Measurements from ENCODE around the gene GAL3ST2.
"Not testable (repeated sequence)": the region's sequence is repeated elsewhere in the genome, so short reads cannot be mapped to it uniquely, and the experiment has no call there.

Gene GAL3ST2

DNA sequence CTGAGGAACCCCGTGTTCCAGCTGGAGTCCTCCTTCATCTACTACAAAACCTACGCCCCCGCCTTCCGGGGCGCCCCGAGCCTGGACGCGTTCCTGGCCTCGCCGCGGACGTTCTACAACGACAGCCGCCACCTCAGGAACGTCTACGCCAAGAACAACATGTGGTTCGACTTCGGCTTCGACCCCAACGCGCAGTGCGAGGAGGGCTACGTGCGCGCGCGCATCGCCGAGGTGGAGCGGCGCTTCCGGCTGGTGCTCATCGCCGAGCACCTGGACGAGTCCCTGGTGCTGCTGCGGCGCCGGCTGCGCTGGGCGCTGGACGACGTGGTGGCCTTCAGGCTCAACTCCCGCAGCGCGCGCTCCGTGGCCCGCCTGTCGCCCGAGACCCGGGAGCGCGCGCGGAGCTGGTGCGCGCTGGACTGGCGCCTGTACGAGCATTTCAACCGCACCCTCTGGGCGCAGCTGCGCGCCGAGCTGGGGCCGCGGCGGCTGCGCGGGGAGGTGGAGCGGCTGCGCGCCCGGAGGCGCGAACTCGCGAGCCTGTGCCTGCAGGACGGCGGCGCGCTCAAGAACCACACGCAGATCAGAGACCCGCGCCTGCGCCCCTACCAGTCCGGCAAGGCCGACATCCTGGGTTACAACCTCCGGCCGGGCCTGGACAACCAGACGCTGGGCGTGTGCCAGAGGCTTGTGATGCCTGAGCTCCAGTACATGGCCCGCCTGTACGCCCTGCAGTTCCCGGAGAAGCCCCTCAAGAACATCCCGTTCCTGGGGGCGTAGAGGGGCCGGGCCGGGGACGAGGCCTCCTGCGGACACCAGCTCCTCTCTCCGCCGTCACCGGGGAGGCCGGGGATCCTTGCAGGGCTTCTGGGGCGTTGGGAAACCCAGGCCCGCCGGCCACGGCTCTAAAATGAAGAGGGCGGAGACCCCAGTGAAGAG, 27.0 kb downstream of the GAL3ST2 start:
- H3K4me3 ChIP-seq, result peak overlapping the region; percentile 27 to 58 (median 37)
- peak overlapping the region in 6 of 21 experiments; percentile 9 to 73 (median 43) for H3K27ac ChIP-seq

DNA sequence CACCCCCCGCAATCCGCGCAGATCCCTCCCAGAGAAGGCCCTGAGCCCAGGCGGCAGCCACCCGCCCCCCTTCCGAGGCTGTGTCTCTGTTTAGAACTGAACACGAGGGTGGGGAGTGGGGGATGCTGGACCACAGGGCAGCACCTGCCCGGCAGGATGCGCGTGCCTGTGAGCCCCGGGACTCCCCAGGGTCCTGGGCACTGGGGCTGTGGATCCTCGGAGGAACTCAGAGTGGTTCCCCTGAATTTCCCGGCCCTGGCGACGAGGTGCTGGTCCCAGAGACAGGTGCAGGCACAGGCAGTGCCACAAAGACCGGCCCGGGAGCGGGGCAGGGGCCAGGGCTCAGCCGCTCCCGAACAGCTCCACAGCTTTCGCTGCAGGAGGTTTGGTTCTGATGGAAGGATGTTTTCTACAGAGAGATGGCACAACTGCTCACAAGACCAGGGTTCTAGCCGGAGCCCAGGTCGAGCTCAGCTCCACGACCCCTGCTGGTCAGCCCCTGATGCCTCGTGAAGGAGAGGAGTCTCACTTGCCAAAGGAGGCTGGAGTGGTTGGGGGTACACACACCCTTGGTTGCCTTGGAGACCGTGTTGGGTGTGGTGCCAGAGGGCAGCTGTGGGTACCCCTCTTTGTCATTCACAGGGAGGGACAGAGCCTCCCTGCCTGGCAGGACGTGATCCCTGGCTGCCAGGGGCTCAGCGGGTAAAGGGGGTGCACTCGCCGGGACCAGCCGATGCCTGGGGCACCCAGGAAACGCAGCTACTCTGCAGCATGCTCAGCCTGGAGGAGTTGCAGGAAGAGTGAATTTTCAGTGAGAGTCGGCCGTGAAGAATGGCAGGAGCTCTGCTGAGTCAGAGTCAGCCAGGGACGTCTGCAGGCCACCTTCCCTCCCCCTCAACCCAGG, 28.0 kb downstream of the GAL3ST2 start:
- Histone ChIP-seq H3K27ac (peak overlapping the region in 4 of 21 experiments; percentile 9 to 73 (median 36)), H3K4me3 (peak overlapping the region; percentile 27 to 58 (median 37))

DNA sequence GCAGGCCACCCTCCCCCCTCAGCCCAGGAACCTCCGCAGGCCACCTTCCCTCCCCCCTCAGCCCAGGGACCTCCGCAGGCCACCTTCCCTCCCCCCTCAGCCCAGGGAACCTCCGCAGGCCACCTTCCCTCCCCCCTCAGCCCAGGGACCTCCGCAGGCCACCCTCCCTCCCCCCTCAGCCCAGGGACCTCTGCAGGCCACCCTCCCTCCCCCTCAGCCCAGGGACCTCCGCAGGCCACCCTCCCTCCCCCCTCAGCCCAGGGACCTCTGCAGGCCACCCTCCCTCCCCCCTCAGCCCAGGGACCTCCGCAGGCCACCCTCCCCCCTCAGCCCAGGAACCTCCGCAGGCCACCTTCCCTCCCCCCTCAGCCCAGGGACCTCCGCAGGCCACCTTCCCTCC, 29.6 kb downstream of the GAL3ST2 start:
- not testable (repeated sequence) for H3K27ac ChIP-seq, H3K4me3 ChIP-seq

DNA sequence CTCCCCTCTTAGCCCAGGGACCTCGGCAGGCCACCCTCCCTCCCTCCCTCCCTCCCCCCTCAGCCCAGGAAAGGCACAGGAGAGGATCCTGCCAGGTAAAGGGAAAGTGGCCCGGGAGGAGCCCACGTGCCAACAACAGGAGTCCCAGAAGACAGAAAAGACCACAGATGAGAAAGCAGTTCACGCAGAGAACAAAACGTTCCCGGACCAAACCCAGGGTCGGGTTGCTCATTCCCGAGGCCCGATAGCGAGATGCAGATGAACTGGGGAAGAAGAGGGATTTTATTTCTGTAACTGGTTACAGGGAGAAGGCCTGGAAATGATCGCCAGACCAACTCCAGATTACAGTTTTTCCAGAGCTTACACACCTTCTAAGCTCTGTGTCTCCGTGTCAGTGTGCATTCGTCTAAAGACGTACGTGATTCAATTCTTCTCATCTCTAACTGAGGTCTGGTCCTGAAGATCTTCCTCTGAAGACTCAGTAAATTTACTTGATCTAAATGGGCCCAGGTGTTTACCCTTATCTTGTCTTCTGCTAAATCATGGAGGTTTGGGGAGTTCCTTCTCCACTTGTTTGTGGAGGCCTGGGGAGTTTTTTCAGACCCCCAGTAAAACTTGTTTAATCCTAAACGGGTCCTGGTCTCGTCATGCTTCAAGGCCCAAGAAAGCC, 31.6 kb downstream of the GAL3ST2 start:
- Histone ChIP-seq H3K27ac (no peak overlapping the region), H3K4me3 (no peak overlapping the region)

DNA sequence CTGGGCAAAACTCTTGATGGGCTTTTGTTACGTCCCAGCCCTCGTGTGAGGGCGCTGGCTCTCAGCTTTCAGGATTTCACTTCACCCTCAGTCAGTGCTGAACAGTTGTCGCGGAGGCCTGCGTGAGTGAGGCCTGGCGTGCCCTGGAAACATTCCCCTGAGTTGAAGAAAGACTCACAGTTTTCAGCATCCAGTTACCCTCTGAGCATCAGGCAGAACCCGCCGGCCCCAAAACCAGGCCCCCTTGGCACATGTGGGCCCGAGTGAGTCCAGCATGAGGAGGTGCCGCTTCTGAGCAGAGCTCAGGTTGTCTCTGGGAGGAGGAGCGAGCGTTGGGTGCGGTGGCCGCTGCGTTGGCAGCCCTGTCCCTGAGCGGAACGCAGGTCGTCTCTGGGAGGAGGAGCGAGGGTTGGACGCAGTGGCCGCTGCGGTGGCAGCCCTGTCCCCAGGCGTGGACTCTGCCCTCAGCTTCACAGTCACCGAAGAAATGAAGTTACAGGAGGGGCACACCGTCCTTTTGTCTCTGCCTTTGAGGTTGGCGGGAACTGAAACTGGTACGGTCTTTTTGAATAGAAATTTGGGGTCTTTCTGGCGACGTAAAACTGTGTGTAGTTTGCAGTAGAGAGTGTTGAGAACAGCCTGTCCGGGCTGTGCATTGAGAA, 32.2 kb downstream of the GAL3ST2 start, which contains the start of gene NEU4:
TSS of gene NEU4 (plus strand) at position 473 of the 662 bp plus-strand sequence. CDS start 5,292 bp downstream, outside the sequence.
- H3K27ac ChIP-seq, result no peak within 1 kb of the TSS

DNA sequence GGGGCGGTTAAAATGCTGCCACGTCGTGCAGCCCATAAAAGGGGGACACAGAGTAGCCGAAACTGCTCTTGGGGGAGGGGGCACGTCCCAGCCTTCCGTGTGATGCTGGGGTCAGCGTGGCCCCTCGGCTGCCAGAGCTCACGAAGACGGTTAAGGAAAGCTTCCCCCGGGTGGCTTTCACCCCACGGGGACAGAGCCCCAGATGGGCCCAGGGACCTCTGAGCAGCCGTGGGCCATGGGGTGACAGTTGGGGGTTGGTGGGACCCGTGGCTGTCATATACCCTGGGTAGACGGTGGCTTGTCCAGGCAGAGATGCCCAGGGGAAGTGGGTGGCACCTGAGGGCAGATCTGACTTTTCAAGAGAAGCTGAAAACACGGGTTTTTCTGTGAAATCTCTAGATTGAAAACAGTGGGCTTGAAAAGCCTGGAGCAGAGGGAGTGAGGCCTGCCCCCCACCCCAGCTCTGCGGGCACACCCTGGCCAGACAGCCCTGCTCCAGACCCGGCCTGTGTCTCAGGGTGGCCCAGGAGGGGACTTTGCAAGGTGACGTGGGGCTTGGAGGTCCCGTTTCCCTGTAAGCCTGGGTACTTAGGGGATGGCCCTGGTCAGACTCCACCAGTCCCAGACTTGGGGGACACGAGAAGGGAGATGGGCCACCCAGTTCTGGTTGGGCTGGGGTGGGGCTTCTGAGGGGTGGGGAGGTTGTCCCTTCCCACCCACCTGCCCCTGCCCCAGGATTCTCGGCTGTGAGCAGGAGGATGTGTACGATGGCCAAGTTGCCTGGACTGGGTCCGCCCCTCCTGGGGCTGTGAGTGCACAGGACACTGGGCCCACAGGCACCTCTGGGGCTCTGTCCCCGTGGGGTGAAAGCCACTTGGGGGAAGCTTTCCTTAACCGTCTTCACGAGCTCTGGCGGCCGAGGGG, 33.0 kb downstream of the GAL3ST2 start:
- Histone ChIP-seq H3K27ac (no peak overlapping the region), H3K4me3 (no peak overlapping the region)

More for the DNA sequence above, 32.2 kb downstream of the GAL3ST2 start, which contains the start of gene NEU4:
- H3K4me3 ChIP-seq, result no peak within 1 kb of the TSS

DNA sequence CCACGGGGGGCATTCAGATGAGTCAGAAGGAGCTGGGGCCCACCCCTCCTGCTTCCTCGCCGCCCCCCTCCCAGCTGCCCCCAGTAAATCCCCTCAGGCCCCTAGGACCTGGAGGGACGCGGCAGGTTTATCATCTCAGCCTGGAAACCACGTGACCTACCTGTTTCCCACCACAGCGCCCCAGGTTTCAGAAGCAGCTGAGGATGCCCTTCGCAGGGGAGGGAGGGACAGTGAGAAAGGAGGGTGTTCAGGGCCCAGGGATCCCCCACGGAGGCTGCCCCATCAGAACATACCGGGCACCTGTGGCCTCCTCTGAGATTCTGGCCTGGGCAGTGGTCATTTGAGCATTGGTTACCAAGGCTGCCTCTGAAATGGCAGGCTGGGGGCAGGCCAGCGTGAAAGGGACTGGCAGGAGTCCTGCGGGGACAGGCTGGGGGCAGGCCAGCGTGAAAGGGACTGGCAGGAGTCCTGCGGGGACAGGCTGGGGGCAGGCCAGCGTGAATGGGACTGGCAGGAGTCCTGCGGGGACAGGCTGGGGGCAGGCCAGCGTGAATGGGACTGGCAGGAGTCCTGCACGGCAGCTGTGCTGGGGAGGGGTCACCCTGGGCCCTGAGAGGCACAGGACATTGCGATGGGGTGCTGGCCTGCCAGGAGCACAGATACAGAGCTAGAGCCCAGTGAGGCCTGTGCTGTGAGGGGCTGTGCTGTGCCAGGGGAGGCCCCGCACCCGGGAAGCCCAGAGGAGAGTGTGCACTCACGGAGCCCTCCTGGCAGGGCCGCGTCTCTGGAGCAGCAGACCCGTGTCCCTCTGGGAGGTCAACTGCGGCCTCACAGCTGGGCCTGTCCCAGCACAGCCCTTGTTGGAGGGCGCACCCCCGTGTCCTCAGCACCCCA, 33.9 kb downstream of the GAL3ST2 start:
- Histone ChIP-seq H3K4me3 (no peak overlapping the region), H3K27ac (no peak overlapping the region)

DNA sequence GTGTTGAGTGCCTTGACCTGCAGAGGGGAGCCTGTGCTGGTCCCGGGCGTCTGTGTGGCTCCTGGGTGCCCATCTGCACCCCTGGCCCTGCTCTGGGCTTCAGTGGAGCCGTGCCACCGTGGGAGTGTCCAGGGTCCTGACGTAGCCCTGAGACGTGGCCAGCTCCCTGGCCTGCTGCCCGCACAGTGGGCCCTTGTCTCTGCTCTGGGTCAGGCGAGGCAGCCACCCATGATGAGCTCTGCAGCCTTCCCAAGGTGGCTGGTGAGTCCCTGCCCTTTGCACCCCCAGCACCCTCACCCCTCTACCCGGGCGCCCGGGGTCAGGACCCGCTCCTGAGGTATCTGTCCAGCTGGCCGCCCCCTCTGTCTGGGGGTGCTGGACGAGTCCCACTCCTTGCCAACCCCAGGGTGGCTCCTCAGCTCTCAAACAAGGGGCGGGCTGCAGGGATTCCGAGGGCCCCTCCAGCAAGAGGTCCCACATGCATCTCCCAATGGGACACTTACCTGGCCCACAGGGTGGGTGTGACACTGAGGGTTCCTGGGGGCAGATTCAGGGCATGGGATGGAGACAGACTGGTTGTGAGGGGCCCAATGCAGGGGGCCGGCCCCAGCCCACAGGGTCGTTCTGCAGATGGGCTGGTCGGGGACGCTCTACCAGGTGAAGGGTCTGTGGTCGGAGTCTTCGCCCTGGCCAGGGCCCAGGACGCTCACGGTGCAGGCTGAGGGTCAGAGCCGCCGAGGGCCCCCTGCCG, 34.8 kb downstream of the GAL3ST2 start:
- no peak overlapping the region for H3K27ac ChIP-seq
- H3K4me3 ChIP-seq, result no peak overlapping the region

DNA sequence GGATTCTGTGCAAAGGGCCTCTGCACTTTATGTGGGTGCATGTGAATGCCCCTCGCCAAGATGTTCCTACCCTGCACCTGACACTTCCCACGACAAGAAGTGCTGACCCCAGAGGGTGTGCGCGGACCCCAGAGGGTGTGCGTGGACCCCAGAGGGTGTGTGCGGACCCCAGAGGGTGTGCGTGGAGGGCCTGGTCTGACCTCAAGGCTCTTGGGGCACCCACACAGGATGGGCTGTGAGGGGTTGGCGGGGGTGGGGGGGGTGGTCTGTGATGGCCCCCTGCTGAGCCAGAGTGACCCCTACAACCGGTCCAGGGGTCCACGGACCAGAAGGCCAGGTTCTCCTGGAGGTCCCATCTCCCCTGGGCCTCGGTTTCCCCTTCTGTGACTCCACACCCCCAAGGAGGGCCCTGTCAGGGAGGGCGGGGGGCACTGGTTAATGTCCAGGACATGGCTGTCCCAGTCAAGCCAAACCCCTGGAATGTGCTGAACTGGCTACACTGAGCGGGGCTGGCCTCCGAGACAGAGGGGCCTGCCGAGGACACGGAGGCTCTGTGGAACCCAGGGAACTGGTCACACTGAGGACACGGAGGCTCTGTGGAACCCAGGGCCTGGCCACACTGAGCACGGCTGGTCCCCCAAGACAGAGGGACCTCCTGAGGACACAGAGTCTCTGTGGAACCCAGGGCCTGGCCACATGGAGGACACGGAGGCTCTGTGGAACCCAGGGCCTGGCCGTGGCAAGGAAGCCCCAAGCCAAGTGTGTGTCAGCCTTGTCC, 35.5 kb downstream of the GAL3ST2 start:
- Histone ChIP-seq H3K4me3 (no peak overlapping the region), H3K27ac (no peak overlapping the region)

DNA sequence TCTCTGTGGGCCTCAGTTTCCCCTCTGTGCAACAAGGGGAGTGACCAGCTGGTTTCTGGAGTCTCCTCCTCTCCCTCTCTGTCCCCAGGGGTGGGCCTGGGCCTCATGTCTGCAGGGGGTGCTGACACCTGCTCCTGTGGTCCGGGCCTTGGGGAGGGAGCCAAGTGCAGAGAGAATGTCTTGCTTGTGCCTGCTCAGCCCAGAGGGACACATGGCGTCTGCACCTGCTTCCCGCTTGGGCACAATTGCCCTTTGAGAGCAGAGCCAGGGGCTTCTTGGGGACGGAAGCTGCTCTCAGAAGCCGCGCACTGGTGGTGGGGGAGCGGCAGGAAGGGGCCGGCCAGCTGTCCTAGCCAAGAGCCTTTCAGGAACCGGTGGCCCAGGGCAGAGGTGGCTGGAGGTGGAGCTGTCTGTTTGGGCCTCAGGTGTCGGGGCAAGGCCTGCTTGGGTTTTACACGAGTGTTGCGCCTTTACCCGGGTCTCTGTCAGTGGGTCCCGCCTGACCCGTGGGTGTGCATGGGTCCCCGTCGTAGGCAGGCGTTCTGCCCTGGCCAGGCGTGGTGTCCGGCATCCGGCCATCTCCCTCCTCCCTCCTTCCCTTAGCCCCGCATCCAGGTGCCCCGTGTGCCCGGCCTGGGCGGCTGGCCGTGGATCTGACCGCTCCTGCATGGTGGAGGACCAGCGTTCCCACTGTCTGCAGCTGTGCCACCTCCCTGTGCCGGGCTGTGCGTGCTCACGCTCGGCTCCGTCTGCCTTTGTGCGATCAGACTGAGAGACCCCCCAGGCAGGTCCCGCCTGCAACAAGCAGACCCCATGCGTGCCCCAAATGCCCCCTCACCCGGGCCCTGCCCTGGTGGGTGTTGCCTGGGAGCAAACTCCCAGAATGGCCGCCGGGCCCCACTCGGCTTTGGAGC, 36.4 kb downstream of the GAL3ST2 start:
- H3K4me3 ChIP-seq, result no peak overlapping the region
- H3K27ac ChIP-seq, result no peak overlapping the region

DNA sequence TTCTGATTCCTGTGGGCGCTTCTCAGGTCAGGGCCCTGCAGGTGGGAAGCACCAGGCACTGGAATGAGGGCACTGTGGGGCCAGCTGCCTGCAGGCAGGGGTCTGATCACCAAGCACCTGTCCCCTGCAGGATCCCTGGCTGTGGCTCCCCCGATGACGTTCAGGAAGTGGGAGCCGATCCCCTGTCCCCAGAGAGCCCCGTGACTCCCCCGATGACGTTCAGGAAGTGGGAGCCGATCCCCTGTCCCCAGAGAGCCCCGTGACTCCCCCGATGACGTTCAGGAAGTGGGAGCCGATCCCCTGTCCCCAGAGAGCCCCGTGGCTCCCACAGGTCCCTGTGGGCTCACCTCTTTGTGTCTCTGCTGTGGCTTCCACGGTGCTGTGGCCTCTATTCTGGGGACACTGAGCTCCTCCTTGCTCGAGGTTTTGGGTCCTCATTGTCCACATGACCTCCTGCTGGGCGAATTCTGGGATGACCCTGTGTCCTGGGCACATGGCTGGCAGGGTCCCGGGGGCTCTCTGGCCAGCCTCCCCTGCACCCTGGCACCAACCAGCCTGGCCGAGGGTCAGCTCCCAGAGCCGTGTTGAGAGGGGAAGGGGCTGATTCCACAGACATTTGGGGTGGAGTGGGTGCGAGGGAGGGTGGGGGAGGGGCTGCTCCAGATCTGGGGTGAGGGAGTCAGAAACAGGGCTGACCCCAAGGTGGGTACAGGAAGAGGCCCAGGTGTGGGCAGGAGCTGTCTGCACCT, 37.2 kb downstream of the GAL3ST2 start:
- H3K27ac ChIP-seq, result peak overlapping the region in 1 of 21 experiments; percentile 46
- no peak overlapping the region for H3K4me3 ChIP-seq

DNA sequence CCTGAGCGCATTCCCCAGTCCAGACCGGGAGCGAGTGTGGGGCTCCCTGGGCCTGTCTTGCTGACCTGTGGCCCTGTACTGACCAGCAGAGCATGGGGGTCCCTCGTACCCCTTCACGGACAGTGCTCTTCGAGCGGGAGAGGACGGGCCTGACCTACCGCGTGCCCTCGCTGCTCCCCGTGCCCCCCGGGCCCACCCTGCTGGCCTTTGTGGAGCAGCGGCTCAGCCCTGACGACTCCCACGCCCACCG, 37.7 kb downstream of the GAL3ST2 start:
- H3K27ac ChIP-seq, result no peak overlapping the region

DNA sequence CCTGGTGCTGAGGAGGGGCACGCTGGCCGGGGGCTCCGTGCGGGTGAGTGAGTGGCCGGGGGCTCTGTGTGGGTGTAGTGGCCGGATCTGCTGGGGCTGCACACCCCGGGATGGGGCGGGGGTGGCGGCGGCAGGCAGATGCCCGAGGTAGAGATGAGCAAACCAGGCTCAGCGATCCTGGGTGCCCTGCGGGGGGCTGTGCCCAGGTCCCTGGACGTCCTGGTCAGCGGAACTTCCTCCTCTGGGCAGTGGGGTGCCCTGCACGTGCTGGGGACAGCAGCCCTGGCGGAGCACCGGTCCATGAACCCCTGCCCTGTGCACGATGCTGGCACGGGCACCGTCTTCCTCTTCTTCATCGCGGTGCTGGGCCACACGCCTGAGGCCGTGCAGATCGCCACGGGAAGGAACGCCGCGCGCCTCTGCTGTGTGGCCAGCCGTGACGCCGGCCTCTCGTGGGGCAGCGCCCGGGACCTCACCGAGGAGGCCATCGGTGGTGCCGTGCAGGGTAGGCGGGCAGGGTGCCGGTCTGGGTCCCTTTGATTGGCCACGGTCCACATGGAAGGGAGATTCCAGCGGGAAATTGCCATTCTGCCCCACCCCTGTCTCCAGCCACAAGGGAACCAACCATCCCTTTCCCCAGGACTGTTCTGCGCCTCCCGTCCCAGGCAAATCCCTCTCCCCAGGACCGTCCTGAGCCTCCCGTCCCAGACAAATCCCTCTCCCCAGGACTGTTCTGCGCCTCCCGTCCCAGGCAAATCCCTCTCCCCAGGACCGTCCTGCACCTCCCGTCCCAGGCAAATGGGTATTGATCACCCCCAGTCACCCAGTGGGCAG, 38.2 kb downstream of the GAL3ST2 start:
- no peak overlapping the region for H3K27ac ChIP-seq
- no peak overlapping the region for H3K4me3 ChIP-seq

More for the DNA sequence above, 37.7 kb downstream of the GAL3ST2 start:
- H3K4me3 ChIP-seq, result no peak overlapping the region
